ENCODE measurements around the gene MID1IP1.

The MID1IP1 gene

DNA sequence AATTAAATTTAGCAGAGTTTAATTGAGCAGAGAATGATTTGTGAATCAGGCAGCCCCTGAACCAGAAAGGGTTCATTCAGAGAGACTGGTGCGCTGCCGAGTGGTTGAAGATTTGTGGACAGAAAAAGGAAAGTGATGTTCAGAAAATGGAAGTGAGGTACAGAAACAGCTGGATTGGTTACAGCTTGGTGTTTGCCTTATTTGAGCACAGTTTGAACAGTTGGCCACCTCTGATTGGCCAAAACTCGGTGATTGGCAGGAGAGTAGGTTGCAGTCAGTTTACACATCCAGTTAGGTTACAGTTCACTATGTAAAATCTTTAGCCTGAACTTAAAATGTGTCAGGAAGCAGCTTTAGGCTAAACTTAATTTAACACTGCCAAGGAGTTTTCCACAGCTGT lies 14.9 kb downstream of the MID1IP1 start:
- no peak for DNase-seq

DNA sequence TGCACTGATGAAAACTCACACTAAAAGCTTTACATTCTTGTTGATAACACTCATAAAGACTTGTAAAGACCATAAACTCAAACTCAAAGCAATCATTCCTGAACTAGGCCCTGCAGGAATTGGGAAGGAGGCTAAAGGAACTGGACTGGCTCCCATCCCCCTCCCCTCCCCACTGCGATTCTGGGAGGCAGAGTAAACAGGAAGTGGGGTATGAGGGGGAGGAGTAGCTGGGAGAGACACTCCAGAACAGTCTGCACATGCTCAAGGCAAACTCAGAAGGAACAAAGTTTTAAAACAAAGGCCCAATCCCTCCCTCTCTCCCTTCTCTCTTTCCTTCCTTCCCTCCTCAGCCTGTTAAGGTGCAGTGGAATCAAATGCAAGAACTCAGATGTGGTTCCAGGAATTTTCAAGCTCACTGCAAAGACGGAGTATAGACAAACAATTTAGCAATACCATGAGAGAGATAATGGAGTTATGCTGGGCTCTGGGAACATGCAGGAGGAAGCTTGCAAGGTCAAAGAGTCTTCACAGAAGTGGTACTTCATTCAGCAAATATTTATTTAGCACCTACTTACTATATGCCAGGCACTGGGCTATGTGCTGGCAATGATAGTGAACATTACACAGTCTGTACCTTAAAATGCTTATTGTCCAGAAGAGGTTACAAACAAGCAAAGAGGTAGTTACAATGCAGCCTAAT lies 15.9 kb downstream of the MID1IP1 start:
- no peak for DNase-seq

DNA sequence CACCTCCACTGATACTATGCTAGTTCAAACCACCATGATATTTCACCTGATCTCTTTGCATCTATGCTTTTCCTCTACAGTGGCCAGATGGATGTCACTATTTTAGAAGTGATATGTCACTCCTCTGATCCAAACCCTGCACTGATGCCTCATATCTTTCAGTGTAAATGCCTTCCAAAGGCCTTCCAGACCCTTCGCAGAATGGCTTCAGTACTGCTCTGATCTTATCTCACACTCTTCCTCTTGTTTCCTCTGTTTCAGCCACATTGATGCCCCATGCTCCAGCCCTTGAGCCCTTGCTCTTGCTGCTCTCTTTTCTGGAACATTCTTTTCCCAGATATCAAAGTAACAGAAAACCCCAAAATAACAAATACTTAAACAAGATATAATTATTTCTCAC lies 17.9 kb downstream of the MID1IP1 start:
- DNase-seq = no peak

DNA sequence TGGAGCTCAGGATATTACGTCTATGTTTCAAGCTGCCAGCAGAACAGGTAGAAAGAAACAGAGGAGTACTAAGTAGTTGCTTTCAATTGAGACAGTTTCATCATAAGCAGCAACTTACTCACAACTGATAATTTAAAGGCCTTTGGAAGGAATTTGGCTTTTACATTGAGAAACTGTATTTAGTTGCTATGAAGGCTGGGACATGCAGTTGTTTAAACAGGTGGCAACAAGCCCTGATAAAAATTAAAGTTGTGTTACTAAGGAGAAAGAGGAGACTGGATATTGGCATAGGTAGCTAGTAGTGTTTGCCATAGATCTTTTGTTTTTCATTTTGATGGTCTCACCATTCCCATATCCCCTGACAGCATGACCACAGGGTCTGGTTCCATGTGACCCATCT lies 18.4 kb downstream of the MID1IP1 start:
- DNase-seq = no peak

GRCh38 chrX:38820751-38821150 lies 19.5 kb downstream of the MID1IP1 start:
- DNase-seq = no peak

DNA sequence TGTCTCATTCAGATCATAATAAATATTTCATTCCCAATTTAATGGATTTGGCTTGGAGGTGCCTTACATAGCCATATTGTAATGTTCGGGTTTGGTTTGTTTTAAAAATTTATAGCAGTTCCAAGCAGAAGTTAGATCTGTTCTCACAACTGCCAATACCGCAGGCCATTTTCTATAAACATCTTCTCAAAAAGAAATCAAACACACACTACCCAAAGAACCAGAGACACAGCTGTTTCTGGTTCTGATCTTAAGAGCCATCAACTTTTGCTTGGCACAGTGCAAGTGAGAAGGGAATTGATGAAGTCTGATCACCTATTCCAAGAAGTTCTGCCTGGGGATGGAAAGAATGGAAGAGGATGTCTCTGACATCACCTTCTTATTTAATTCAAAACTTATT lies 22.9 kb downstream of the MID1IP1 start:
- DNase-seq = no peak

DNA sequence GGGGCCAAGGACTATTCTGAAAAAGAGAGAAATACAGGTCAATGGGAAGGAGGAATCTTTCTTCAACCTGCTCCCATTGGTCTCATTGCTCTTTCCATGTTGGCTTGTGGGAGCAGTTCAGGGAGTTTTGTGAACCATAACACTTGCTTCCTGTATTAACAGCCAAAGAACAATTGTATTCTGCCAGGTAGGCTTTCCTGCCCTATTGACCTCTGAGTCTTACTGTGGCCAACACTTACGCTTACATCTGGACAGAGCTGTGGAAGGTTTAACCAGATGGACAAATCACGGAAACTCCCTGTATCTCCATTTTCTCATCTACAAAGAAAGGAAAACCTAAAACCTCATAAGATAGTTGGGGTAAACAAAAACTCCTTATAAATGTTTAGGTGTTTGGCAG lies 30.7 kb downstream of the MID1IP1 start:
- no peak for DNase-seq

DNA sequence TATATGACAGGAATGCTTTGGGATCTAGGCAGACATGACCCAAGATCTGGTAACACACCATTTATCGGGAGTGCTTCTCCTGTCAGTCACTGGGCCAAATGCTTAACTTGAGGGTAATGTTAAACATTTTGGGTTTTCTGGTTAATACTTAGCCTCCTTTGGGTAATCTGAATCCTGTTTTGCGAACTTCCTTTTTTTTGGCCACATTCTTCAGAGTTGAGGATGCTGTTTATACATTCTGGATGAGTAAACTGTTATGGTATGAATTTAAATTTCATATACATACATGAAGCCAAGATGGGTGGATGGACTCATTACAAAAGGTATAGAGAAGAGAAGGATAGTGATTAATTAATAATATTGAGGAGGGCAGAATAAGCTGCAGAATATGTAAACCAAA lies 36.1 kb downstream of the MID1IP1 start:
- DNase-seq = no peak

- no peak for DNase-seq
These were observed 38.0 kb downstream of the MID1IP1 start for GRCh38 chrX:38839277-38839676.

- DNase-seq = no peak
These were observed 38.7 kb downstream of the MID1IP1 start for GRCh38 chrX:38839944-38840343.

- no peak for DNase-seq
These were observed 40.5 kb downstream of the MID1IP1 start for GRCh38 chrX:38841750-38842149.

DNA sequence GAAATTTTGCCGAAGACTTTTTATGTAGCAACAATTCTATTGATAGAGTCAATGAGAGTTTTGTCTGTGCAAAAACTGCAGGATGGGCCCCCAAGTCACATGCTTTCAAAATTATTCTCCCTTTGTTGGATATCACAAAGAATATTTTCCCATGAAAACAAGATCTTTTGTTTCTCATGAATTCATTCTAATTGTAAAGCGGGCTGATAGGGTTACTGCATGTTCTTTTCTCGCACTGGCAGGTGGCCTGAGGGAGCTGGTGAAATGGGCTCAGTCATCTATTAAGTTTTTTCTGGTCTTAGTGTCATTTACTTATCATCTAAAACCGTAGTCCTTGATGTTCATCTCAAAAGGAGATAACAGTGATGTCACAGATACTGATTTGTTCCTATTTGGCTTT lies 44.2 kb downstream of the MID1IP1 start:
- no peak for DNase-seq

- no peak for DNase-seq
These were observed 46.1 kb downstream of the MID1IP1 start for GRCh38 chrX:38847206-38847902.

GRCh38 chrX:38847903-38848230 lies 46.6 kb downstream of the MID1IP1 start:
- no peak for DNase-seq

GRCh38 chrX:38848671-38849455 lies 47.6 kb downstream of the MID1IP1 start:
- no peak for DNase-seq

GRCh38 chrX:38850807-38851544 lies 49.7 kb downstream of the MID1IP1 start:
- no peak for DNase-seq

DNA sequence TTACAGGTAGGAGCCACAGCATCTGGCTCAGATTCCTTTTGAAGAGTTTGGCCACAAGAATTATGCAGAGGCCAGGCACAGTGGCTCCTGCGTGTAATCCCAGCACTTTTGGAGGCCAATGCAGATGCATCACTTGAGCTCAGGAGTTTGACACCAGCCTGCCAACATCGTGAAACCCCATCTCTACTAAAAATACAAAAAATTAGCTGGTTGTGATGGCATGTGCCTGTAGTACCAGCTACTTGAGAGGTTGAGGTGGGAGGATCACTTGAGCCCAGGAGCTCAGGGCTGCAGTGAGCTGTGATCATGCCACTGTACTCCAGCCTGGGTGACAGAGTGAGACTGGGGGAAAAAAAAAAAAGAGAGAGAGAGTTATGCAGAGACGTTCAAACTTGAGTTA lies 53.0 kb downstream of the MID1IP1 start:
- DNase-seq = no peak
